Loucy (cell line): ENCODE measurements around the gene OVCH1.
"Not testable (repeated sequence)": the region's sequence is repeated elsewhere in the genome, so short reads cannot be mapped to it uniquely, and the experiment has no call there.

Experiments used
- H2AFZ ChIP-seq: fragments of 200-600 bp; sonication (generic); 2 replicates; pipeline ENCODE4 v1.6.0; 2016; ENCODE audit warnings: antibody characterized with exemption, mild to moderate bottlenecking, low read length, moderate library complexity
- H3F3A ChIP-seq: fragments of 200-600 bp; 2 replicates; pipeline ENCODE4 v1.6.0; 2016; ENCODE audit warnings: antibody characterized with exemption, low read depth, mild to moderate bottlenecking
- H3K27me3 ChIP-seq: fragments of 200-600 bp; sonication (generic); 2 replicates; pipeline ENCODE4 v1.6.1; 2014; ENCODE audit warnings: low read length, mild to moderate bottlenecking; ENCODE audit not compliant: insufficient read depth, poor library complexity, severe bottlenecking
- H3K36me3 ChIP-seq: fragments of 200-600 bp; sonication (generic); 2 replicates; pipeline ENCODE4 v1.6.1; 2016; ENCODE audit warnings: low read length; ENCODE audit not compliant: insufficient read depth
- H3K4me1 ChIP-seq: fragments of 200-600 bp; sonication (generic); 2 replicates; pipeline ENCODE4 v1.5.1; 2014; ENCODE audit warnings: low read length, mild to moderate bottlenecking; ENCODE audit not compliant: insufficient read depth, poor library complexity, severe bottlenecking
- H3K4me2 ChIP-seq: fragments of 200-600 bp; sonication (generic); 2 replicates; pipeline ENCODE4 v1.6.0; 2014; ENCODE audit warnings: antibody characterized with exemption, low read length, low read depth, mild to moderate bottlenecking; ENCODE audit not compliant: poor library complexity, severe bottlenecking
- H3K4me3 ChIP-seq: fragments of 200-600 bp; sonication (generic); 2 replicates; pipeline ENCODE4 v1.5.1; 2014; ENCODE audit warnings: low read length, mild to moderate bottlenecking, mixed read lengths; ENCODE audit not compliant: poor library complexity, severe bottlenecking
- H3K79me2 ChIP-seq: fragments of 200-600 bp; sonication (generic); 2 replicates; pipeline ENCODE4 v1.6.1; 2014; ENCODE audit warnings: low read length; ENCODE audit not compliant: insufficient read depth
- H3K9ac ChIP-seq: fragments of 200-600 bp; sonication (generic); 2 replicates; pipeline ENCODE4 v1.6.0; 2014; ENCODE audit warnings: mild to moderate bottlenecking, low read depth, low read length, moderate library complexity; ENCODE audit not compliant: poor library complexity, severe bottlenecking
- H3K9me2 ChIP-seq: fragments of 200-600 bp; sonication (generic); replicated peaks from 2 replicates; pipeline ENCODE4 v1.6.1; 2016; ENCODE audit warnings: low read depth, low read length, mixed read lengths
- H3K9me3 ChIP-seq: fragments of 200-600 bp; sonication (generic); 2 replicates; pipeline ENCODE4 v1.6.1; 2014; ENCODE audit warnings: mild to moderate bottlenecking, antibody characterized with exemption, low read length, low read depth; ENCODE audit not compliant: insufficient read depth
- H4K20me1 ChIP-seq: fragments of 200-600 bp; sonication (generic); 2 replicates; pipeline ENCODE4 v1.6.0; 2014; ENCODE audit warnings: antibody characterized with exemption, low read length, mild to moderate bottlenecking; ENCODE audit not compliant: insufficient read depth, poor library complexity, severe bottlenecking
- CTCF ChIP-seq: fragments of 200-600 bp; sonication (generic); conservative IDR thresholded peaks from 2 replicates; pipeline ENCODE4 v1.5.1; 2014; ENCODE audit warnings: mild to moderate bottlenecking, antibody characterized with exemption, low read length
- EZH2phosphoT487 ChIP-seq: fragments of 200-600 bp; IDR thresholded peaks from 2 replicates; pipeline ENCODE4 v1.6.1; 2018; ENCODE audit warnings: antibody characterized with exemption, mild to moderate bottlenecking, moderate library complexity, borderline replicate concordance

The OVCH1 gene

GRCh38 chr12:29437575-29437974, 59.9 kb downstream of the OVCH1 start:
- Histone ChIP-seq H3K9ac (no peak overlapping the region), H3K4me1 (no peaks in the 10 kb centered on the region), H3K36me3 (no peaks in the 10 kb centered on the region), H3K9me2 (no peaks in the 10 kb centered on the region), H4K20me1 (no peaks in the 10 kb centered on the region), H3K79me2 (no peaks in the 10 kb centered on the region), H3K9me3 (no peaks in the 10 kb centered on the region), H3K4me2 (no peak overlapping the region), H2AFZ (no peak overlapping the region), H3K4me3 (no peak overlapping the region), H3K27me3 (no peaks in the 10 kb centered on the region), H3F3A (no peaks in the 10 kb centered on the region)
- no peak for TF ChIP-seq CTCF
- no peak for TF ChIP-seq EZH2phosphoT487

- H3K9me2 ChIP-seq, H2AFZ ChIP-seq, H3K4me3 ChIP-seq, H3K4me2 ChIP-seq, H3K27me3 ChIP-seq, H3K79me2 ChIP-seq, H3F3A ChIP-seq, H3K36me3 ChIP-seq, H3K4me1 ChIP-seq, H3K9me3 ChIP-seq, H4K20me1 ChIP-seq, H3K9ac ChIP-seq: not testable (repeated sequence)
Measured at GRCh38 chr12:29436815-29437214, 60.7 kb downstream of the OVCH1 start.

DNA sequence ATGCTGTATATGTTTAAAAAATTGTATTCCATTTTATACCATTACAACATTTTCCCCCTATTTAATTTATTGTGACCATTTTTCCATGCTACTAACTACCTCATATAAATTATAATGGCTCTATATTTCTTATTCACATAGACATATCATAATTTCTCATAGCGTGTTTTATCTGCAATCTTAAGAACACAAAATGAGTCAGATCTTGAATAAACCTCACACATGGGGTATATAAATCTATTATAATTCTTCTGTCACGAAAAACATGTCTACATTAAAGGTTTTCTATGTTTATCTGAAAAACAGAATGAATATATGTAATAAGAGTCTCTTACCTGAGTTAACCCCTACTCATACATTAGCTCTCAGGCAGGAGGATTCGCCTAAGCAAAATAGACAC, 66.0 kb downstream of the OVCH1 start:
- no peaks in the 10 kb centered on the region for H3K27me3 ChIP-seq
- H2AFZ ChIP-seq: no peak overlapping the region
- H3K4me1 ChIP-seq: no peaks in the 10 kb centered on the region
- no peaks in the 10 kb centered on the region for H3K79me2 ChIP-seq
- H4K20me1 ChIP-seq: no peaks in the 10 kb centered on the region
- no peaks in the 10 kb centered on the region for H3K9me3 ChIP-seq
- no peak overlapping the region for H3K4me2 ChIP-seq
- no peaks in the 10 kb centered on the region for H3F3A ChIP-seq
- no peaks in the 10 kb centered on the region for H3K36me3 ChIP-seq
- H3K4me3 ChIP-seq: no peak overlapping the region
- H3K9me2 ChIP-seq: no peaks in the 10 kb centered on the region
- TF ChIP-seq EZH2phosphoT487: no peak
- TF ChIP-seq CTCF: no peak
- no peak overlapping the region for H3K9ac ChIP-seq

DNA sequence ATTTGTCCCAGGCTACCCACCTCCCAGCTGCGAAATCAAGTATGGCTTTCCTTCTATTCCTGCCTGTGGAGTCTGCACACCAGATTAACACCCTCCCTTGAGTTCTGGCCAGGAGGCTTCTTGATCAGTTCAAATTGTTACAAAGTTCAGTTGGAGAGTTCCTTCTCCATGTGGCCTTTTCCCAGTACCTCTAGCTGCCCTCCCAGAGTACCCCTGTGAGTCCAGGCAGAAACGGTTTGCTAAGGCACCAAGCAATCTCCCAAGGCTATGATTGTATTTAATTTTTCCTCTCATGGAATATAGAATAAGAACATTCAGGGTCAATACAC, 66.8 kb downstream of the OVCH1 start:
- Histone ChIP-seq H3K4me1 (no peaks in the 10 kb centered on the region), H3K27me3 (no peaks in the 10 kb centered on the region), H2AFZ (no peak overlapping the region), H3F3A (no peaks in the 10 kb centered on the region), H3K9me2 (no peaks in the 10 kb centered on the region), H3K9ac (no peak overlapping the region), H3K4me3 (no peak overlapping the region), H3K4me2 (no peak overlapping the region), H4K20me1 (no peaks in the 10 kb centered on the region), H3K79me2 (no peaks in the 10 kb centered on the region), H3K9me3 (no peaks in the 10 kb centered on the region), H3K36me3 (no peaks in the 10 kb centered on the region)
- TF ChIP-seq EZH2phosphoT487 (no peak), CTCF (no peak)
